HepG2 (cell line): ENCODE data around the gene FAM168A. TPM values are rescaled to one million over a fixed set of nuclear protein-coding genes. Genes with fewer than 3 reads are reported as not detected.
A peak's percentile ranks its signal among the peaks of the same experiment; 100 is the strongest.

Source experiments
- AKAP8 ChIP-seq: sonication (generic); formaldehyde crosslinking; IDR thresholded peaks from 2 replicates; pipeline ENCODE4 v1.5.1; 2020; ENCODE audit warnings: mild to moderate bottlenecking, missing genetic modification reagents
- CCDC6 ChIP-seq: sonication (generic); formaldehyde crosslinking; IDR thresholded peaks from 2 replicates; pipeline ENCODE4 v1.8.1; 2022; ENCODE audit warnings: mild to moderate bottlenecking, missing genetic modification reagents, moderate library complexity
- ELF3 ChIP-seq: IDR thresholded peaks from 2 replicates; pipeline ENCODE4 v1.6.1; 2016; ENCODE audit warnings: missing genetic modification reagents, missing compliant biosample characterization
- MAZ ChIP-seq, 2 experiments: sonication (generic) in 1 of 2; formaldehyde crosslinking in 1 of 2; IDR thresholded peaks; 2 replicates each; pipeline versions ENCODE4 v1.5.0 to v1.6.1; 2012 to 2020; ENCODE audit warnings: low read depth in 2 of 2, mild to moderate bottlenecking in 2 of 2, borderline replicate concordance in 1 of 2, improper control_type of control experiment in 1 of 2, low read length in 1 of 2, missing genetic modification reagents in 1 of 2, moderate library complexity in 1 of 2
- MLLT10 ChIP-seq: sonication (generic); formaldehyde crosslinking; IDR thresholded peaks from 2 replicates; pipeline ENCODE4 v1.4.0; 2020; ENCODE audit warnings: missing genetic modification reagents
- NR0B2 ChIP-seq: sonication (generic); formaldehyde crosslinking; IDR thresholded peaks from 2 replicates; pipeline ENCODE4 v1.4.0; 2020; ENCODE audit warnings: mild to moderate bottlenecking, missing genetic modification reagents
- NR2F2 ChIP-seq: IDR thresholded peaks from 2 replicates; pipeline ENCODE4 v1.6.1; 2012; ENCODE audit warnings: low read depth, inconsistent platforms, borderline replicate concordance
- RAD21 ChIP-seq: fragments of 450-650 bp; formaldehyde crosslinking; IDR thresholded peaks from 2 replicates; pipeline ENCODE4 v1.5.0; 2020; ENCODE audit warnings: mild to moderate bottlenecking
- SALL1 ChIP-seq: sonication (generic); formaldehyde crosslinking; IDR thresholded peaks from 2 replicates; pipeline ENCODE4 v1.8.0; 2022; ENCODE audit warnings: mild to moderate bottlenecking, missing genetic modification reagents
- SKI ChIP-seq: fragments of 450-650 bp; IDR thresholded peaks from one replicate; pipeline ENCODE4 v1.6.1; 2018; ENCODE audit warnings: mild to moderate bottlenecking; ENCODE audit not compliant: partially characterized antibody
- TERF1 ChIP-seq: sonication (generic); formaldehyde crosslinking; IDR thresholded peaks from 2 replicates; pipeline ENCODE4 v1.8.0; 2022; ENCODE audit warnings: mild to moderate bottlenecking, missing genetic modification reagents, moderate library complexity
- ZBTB46 ChIP-seq: sonication (generic); formaldehyde crosslinking; IDR thresholded peaks from 2 replicates; pipeline ENCODE4 v1.4.0; 2020; ENCODE audit warnings: mild to moderate bottlenecking, missing genetic modification reagents, borderline replicate concordance
- ZNF224 ChIP-seq: sonication (generic); formaldehyde crosslinking; IDR thresholded peaks from 2 replicates; pipeline ENCODE4 v1.5.0; 2020; ENCODE audit warnings: mild to moderate bottlenecking, missing genetic modification reagents
- ZNF260 ChIP-seq: sonication (generic); formaldehyde crosslinking; IDR thresholded peaks from 2 replicates; pipeline ENCODE4 v1.4.0; 2020; ENCODE audit warnings: missing genetic modification reagents, low read depth, mild to moderate bottlenecking, borderline replicate concordance
- ZNF281 ChIP-seq: sonication (generic); formaldehyde crosslinking; IDR thresholded peaks from 2 replicates; pipeline ENCODE4 v1.4.0; 2020; ENCODE audit warnings: missing genetic modification reagents, borderline replicate concordance
- ZNF513 ChIP-seq: sonication (generic); formaldehyde crosslinking; conservative IDR thresholded peaks from 2 replicates; pipeline ENCODE4 v1.5.0; 2020; ENCODE audit warnings: missing genetic modification reagents
- ZNF674 ChIP-seq: sonication (generic); formaldehyde crosslinking; IDR thresholded peaks from 2 replicates; pipeline ENCODE4 v1.5.0; 2020; ENCODE audit warnings: low read depth, mild to moderate bottlenecking, missing genetic modification reagents
- ZNF704 ChIP-seq: sonication (generic); formaldehyde crosslinking; IDR thresholded peaks from 2 replicates; pipeline ENCODE4 v1.8.1; 2023; ENCODE audit warnings: mild to moderate bottlenecking, inconsistent platforms, moderate library complexity, missing genetic modification reagents, borderline replicate concordance
- polyA plus RNA-seq, 8 experiments: library from polyadenylated mRNA; depleted of rRNA in 3 of 8; stranded (reverse) in 7 of 8; unstranded in 1 of 8; fragments of >200 nt; fragmentation: Illumina TruSeq in 4 of 8; extraction: Trizol in 4 of 8; gene quantifications; 2 replicates each; pipeline versions ENCODE4 v1.2.1 to v1.2.3, GENCODE V29; 2011 to 2016; ENCODE audit warnings: low read depth in 4 of 8, missing spikeins in 1 of 8, mixed read lengths in 1 of 8; ENCODE audit not compliant: insufficient read depth in 1 of 8
- total RNA-seq, 5 experiments: library from RNA; depleted of rRNA; stranded (reverse); fragments of >200 nt; fragmentation: Illumina TruSeq; extraction: Trizol; gene quantifications; 2 replicates each; pipeline ENCODE4 v1.2.3, GENCODE V29; 2016; ENCODE audit warnings: low read depth in 1 of 5

The FAM168A gene
- total and polyA plus RNA-seq, 2 of the 13 experiments (the other 11 are each of a cell fraction or from before 2014, with no cell fraction given) = 13.9 to 15.8 TPM

GRCh38 chr11:73597956-73598718, at the start of gene FAM168A (continued):
- TF ChIP-seq ZNF224 (CRISPR knock-in tag) (peak; percentile 35; the same call in 1 of the 2 replicates), TERF1 (CRISPR knock-in tag) (no peak), ZNF513 (CRISPR knock-in tag) (no peak), RAD21 (CRISPR knock-in tag) (0 out of 2 replicates have a peak, but pooled peaks have one; percentile 49), MLLT10 (CRISPR knock-in tag) (no peak), ELF3 (CRISPR knock-in tag) (peak; percentile 41), ZNF260 (CRISPR knock-in tag) (no peak), MAZ (IDR thresholded peaks at IDR 0.05; ENCODE audit: borderline replicate concordance, low read depth, low read length) (peak; percentile 68; the same call in 1 of the 2 replicates), MAZ (CRISPR knock-in tag; IDR thresholded peaks at IDR 0.05; ENCODE audit: low read depth) (peak; percentile 84; the same call in 1 of the 2 replicates), AKAP8 (CRISPR knock-in tag) (peak; percentile 80; the same call in 1 of the 2 replicates), ZNF281 (peak; percentile 92), ZBTB46 (CRISPR knock-in tag) (peak; percentile 27; the same call in 1 of the 2 replicates), CCDC6 (peak; percentile 52; the same call in 1 of the 2 replicates), NR2F2 (no peak), NR0B2 (CRISPR knock-in tag) (no peak), ZNF704 (CRISPR knock-in tag) (no peak), ZNF674 (CRISPR knock-in tag) (no peak), SALL1 (CRISPR knock-in tag) (peak; percentile 56), SKI (peak; percentile 75)
